ENCODE data around the gene FGD6.

DNA sequence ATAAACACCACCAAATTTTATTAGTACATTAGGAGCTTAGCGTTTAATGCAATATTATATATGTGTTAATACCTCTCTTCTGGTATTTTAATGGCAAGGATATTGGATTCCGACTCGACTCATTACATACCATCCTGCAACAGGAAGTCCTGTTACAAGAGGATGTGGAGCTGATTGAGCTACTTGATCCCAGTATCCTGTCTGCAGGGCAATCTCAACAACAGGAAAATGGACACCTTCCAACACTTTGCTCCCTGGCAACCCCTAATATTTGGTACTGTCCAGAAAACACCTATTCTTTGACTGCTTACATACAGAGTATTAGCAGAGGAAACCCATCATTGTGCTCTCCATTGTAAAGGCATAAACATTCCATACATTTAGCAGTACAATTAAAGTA lies 45.5 kb upstream of the FGD6 start:
- TF ChIP-seq, protein P1, sequence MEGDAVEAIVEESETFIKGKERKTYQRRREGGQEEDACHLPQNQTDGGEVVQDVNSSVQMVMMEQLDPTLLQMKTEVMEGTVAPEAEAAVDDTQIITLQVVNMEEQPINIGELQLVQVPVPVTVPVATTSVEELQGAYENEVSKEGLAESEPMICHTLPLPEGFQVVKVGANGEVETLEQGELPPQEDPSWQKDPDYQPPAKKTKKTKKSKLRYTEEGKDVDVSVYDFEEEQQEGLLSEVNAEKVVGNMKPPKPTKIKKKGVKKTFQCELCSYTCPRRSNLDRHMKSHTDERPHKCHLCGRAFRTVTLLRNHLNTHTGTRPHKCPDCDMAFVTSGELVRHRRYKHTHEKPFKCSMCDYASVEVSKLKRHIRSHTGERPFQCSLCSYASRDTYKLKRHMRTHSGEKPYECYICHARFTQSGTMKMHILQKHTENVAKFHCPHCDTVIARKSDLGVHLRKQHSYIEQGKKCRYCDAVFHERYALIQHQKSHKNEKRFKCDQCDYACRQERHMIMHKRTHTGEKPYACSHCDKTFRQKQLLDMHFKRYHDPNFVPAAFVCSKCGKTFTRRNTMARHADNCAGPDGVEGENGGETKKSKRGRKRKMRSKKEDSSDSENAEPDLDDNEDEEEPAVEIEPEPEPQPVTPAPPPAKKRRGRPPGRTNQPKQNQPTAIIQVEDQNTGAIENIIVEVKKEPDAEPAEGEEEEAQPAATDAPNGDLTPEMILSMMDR (IDR thresholded peaks at IDR 0.05) = no peak
- TF ChIP-seq POLR2A (IDR thresholded peaks at IDR 0.05) = no peak

Data from testis (tissue), 2 donors.